GM12875 (cell line): ENCODE results near the gene ATP2A1.

ENCODE experiments used
- H3K4me3 ChIP-seq: one replicate; pipeline ENCODE4 v1.5.1; 2011; ENCODE audit warnings: low read depth, low read length, control low read depth
- TF ChIP-seq, protein P1 (sequence below): IDR thresholded peaks from 2 replicates; pipeline ENCODE4 v1.5.1; 2011; ENCODE audit warnings: low read depth, mild to moderate bottlenecking, control low read depth, inconsistent platforms, low read length, moderate library complexity, borderline replicate concordance; ENCODE audit not compliant: insufficient read depth

Gene ATP2A1

DNA sequence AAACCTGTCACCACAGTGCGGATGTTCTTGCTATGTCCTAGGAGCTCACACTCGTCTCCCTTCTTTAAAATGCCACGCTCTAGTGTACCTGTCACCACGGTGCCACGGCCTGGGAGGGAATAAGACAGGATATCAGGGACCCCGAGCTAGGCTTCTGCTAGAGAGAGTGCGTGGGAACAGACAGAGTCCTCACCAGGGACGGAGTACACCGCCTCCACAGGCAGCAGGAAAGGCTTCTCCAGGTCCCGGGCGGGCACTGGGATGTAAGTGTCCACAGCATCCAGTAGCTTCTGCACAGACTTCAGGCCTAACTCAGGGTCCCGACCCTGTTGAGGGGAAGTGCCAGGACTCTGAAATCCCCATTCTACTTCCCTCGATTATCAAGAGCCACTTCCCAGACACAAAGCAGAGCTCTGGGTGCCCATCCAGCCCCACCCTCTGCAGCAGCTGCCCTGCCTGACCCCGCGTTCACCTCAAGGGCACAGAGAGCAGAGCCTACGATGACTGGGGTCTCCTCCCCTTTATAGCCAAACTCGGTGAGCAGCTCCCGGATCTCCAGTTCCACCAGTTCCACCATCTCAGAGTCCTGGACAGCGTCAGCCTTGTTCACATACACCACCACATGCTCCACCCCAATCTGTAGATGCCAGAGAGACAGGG lies 33.9 kb upstream of the ATP2A1 start:
- TF ChIP-seq, protein P1, sequence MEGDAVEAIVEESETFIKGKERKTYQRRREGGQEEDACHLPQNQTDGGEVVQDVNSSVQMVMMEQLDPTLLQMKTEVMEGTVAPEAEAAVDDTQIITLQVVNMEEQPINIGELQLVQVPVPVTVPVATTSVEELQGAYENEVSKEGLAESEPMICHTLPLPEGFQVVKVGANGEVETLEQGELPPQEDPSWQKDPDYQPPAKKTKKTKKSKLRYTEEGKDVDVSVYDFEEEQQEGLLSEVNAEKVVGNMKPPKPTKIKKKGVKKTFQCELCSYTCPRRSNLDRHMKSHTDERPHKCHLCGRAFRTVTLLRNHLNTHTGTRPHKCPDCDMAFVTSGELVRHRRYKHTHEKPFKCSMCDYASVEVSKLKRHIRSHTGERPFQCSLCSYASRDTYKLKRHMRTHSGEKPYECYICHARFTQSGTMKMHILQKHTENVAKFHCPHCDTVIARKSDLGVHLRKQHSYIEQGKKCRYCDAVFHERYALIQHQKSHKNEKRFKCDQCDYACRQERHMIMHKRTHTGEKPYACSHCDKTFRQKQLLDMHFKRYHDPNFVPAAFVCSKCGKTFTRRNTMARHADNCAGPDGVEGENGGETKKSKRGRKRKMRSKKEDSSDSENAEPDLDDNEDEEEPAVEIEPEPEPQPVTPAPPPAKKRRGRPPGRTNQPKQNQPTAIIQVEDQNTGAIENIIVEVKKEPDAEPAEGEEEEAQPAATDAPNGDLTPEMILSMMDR, result no peak
- H3K4me3 ChIP-seq, result no peak overlapping the region

DNA sequence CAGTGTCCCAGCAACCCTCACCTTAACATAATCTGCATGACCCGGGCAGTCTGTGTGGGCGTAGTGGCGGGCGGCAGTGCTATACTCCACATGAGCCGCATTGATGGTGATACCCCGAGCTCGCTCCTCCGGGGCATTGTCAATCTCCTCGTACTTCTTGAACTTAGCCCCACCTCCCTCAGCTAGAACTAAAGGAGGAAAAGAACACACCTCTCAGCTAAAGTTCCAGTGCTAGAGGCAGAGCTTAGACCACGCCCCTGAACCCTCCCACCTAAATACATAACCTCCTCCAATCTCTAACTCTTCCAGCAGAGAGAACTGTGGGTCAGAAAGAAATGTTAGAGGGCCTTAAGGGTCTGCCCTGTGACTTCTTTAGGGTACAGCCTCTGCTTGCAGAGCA lies 33.0 kb upstream of the ATP2A1 start:
- TF ChIP-seq, protein P1, result no peak
- H3K4me3 ChIP-seq, result peak overlapping the region; percentile 81

DNA sequence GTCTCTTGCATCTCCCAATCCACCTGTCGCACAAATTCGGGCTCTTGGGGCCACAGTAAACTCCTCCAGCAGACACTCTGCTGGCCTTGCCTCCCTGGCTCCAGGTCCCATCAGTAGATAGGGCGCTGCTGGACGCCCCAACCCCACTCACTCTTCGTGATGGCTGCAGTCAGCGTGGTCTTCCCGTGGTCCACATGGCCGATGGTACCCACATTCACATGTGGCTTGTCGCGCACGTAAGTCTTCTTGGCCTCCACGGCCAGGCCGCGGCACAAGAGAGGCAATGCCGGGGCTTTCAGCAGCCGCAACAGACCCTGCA lies 32.6 kb upstream of the ATP2A1 start:
- TF ChIP-seq, protein P1, result no peak
- peak overlapping the region; percentile 81 for H3K4me3 ChIP-seq

GRCh38 chr16:28846080-28846932 lies 32.0 kb upstream of the ATP2A1 start, which contains the start of gene TUFM:
TSS of gene TUFM (minus strand) at chr16:28846348. CDS start at chr16:28846269, 79 bp downstream.
- TF ChIP-seq, protein P1, result peak; percentile 84
- peak within 1 kb of the TSS; percentile 81 for H3K4me3 ChIP-seq

- peak overlapping the region; percentile 75 for H3K4me3 ChIP-seq
- TF ChIP-seq, protein P1, result no peak
Measured at GRCh38 chr16:28846933-28847273, 31.4 kb upstream of the ATP2A1 start.

DNA sequence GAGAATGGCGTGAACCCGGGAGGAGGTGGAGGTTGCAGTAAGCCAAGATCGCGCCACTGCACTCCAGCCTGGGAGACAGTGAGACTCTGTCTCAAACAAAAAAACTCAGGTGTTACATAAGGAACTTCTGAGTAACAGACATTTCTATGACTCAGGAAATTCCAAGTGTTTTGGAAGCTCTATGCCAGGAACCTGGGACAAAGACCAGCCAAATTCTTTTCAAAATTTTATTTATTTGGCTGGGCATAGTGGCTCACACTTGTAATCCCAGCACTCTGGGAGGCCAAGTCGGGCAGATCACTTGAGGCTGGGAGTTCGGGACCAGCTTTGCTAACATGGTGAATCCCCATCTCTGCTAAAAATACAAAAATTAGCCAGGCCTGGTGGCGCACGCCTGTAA lies 19.9 kb upstream of the ATP2A1 start:
- H3K4me3 ChIP-seq, result no peak overlapping the region
- TF ChIP-seq, protein P1, result no peak

- H3K4me3 ChIP-seq, result no peak overlapping the region
- TF ChIP-seq, protein P1, result no peak
Measured at GRCh38 chr16:28859326-28859725, 19.0 kb upstream of the ATP2A1 start.
